Effector memory CD8-positive, alpha-beta T cell (primary cell): ENCODE data around the gene PRKN.

ENCODE experiments used
- ATAC-seq: fragments of 150-1000 bp; cut with Tn5 transposase; replicated peaks from 2 replicates; pipeline ENCODE4 v1.10.0; 2021; ENCODE audit warnings: mild to moderate bottlenecking, moderate library complexity
- DNase-seq, 3 experiments: peaks; one replicate each; pipeline ENCODE4 v3.0.0; 2021
- H3K27ac Mint-ChIP-seq, 2 donors: one replicate each; pipeline ENCODE4 v1.8.0; 2022; ENCODE audit warnings: mild to moderate bottlenecking in 2 of 2, mixed read lengths in 2 of 2, moderate library complexity in 2 of 2
- H3K27me3 Mint-ChIP-seq, 2 donors: one replicate each; pipeline ENCODE4 v1.8.0; 2022; ENCODE audit warnings: mixed read lengths in 2 of 2
- H3K36me3 Mint-ChIP-seq: one replicate; pipeline ENCODE4 v1.8.0; 2022; ENCODE audit warnings: mild to moderate bottlenecking, moderate library complexity, mixed read lengths; ENCODE audit not compliant: insufficient read depth
- H3K4me1 Mint-ChIP-seq, 2 donors: one replicate each; pipeline ENCODE4 v1.8.0; 2022; ENCODE audit warnings: low read depth in 2 of 2, mixed read lengths in 2 of 2
- H3K4me3 Mint-ChIP-seq, 2 donors: one replicate each; pipeline ENCODE4 v1.8.0; 2022; ENCODE audit warnings: mild to moderate bottlenecking in 2 of 2, mixed read lengths in 2 of 2, moderate library complexity in 2 of 2
- H3K9me3 Mint-ChIP-seq, 2 donors: one replicate each; pipeline ENCODE4 v1.8.0; 2022; ENCODE audit warnings: mixed read lengths in 2 of 2

The PRKN gene

DNA sequence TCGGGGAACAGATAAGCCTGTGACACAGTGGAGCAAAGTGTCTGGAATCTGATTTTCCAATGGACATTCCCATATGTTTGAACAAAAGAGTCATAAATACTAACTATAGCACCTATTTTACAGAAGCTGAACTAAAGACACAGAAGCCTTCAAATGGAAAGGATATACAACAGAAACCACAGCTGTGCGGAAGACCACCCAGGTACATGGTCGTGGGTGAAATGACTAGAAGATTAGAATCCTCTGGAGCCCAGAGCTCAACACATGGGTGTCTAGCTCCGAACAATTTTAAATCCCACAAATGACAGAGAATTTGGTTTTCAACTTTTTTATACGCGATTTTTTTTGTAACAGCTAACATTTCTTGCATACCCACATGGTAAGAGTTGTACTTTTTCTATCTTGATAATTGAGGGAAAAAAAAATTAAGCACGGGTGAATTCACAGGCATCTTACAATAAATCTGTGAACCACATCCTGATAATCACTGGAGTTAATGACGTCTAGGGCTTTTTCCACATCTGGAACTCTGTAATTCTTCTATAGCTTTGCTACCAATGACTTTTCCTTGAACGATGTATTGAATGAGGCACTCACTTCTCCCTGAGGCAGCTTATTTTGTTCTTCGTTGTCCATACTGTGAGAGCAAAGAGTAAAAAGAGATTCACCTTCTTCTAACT lies 1182.6 kb downstream of the PRKN start:
- Mint-ChIP-seq H3K27ac (no peak overlapping the region), H3K9me3 (no peaks in the 10 kb centered on the region), H3K4me3 (no peak overlapping the region), H3K27me3 (no peaks in the 10 kb centered on the region), H3K36me3 (no peaks in the 10 kb centered on the region), H3K4me1 (peaks cover 0 to 4% of the 10 kb centered on the region in 2 donors)
- ATAC-seq (no peak), DNase-seq (no peak)

GRCh38 chr6:161543684-161544309 lies 1183.8 kb downstream of the PRKN start:
- DNase-seq: no peak
- Mint-ChIP-seq H3K9me3 (no peaks in the 10 kb centered on the region), H3K27ac (no peak overlapping the region), H3K4me1 (peaks cover 0 to 4% of the 10 kb centered on the region in 2 donors), H3K36me3 (no peaks in the 10 kb centered on the region), H3K4me3 (no peak overlapping the region), H3K27me3 (no peaks in the 10 kb centered on the region)
- no peak for ATAC-seq

DNA sequence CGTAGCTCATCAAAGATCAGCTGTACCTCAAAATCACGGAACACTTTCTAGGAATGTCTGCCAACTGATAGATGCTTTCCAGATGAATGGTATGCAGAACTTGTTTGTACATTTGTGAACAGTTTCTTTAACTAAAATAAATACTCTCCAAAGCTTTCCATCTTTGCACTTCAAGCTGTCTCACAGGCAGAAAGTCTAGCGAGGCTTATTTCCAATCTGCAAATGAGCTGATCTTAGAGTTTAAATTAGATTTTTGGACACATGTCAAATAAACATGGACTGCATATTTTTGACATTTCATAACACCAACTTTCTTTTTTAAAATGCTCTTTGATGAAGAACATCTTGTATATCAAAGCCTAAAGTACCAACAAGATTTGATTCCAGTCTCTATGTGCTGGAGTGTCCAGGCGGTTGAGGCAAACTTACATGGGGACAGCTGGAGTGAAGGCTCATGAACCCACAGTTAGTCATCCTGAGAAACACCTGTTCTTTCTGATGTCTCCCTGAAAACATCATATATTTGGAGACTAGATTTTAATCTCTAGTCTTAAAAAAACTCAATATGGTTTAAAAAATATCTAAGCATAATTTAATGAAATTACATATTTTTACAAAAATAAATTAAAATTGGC lies 1185.1 kb downstream of the PRKN start:
- DNase-seq (no peak), ATAC-seq (no peak)
- Mint-ChIP-seq H3K27me3 (no peaks in the 10 kb centered on the region), H3K36me3 (peaks cover under 1% of the 10 kb centered on the region), H3K4me1 (peaks cover 0 to 4% of the 10 kb centered on the region in 2 donors), H3K27ac (no peak overlapping the region), H3K4me3 (no peak overlapping the region), H3K9me3 (no peaks in the 10 kb centered on the region)

DNA sequence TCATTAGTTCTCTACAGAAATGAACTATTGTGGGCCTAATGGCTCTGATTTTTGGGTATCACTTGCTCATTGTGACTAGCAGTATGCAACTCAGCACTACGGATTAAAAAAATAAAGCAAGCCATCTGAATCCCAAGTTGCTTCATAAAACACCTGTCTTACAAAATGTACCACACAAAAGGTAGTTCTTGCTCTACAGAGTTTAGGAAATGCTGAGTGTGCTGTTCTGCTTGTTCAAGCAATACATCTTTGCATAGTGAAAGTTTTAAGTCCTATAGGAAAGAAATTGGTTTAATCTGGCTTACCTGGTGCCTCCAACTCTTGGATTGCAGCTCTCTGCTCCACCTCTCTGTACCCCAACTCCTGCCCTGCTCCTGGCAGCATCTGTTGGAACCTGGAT lies 1187.0 kb downstream of the PRKN start:
- no peak overlapping the region for H3K4me3 Mint-ChIP-seq
- no peak overlapping the region for H3K27ac Mint-ChIP-seq
- H3K27me3 Mint-ChIP-seq: no peaks in the 10 kb centered on the region
- H3K9me3 Mint-ChIP-seq: no peaks in the 10 kb centered on the region
- no peak for DNase-seq
- ATAC-seq: no peak
- H3K4me1 Mint-ChIP-seq: peaks cover 0 to 4% of the 10 kb centered on the region in 2 donors
- H3K36me3 Mint-ChIP-seq: peaks cover 3% of the 10 kb centered on the region

- Mint-ChIP-seq H3K27ac (no peak overlapping the region), H3K4me1 (no peaks in the 10 kb centered on the region), H3K27me3 (no peaks in the 10 kb centered on the region), H3K9me3 (no peaks in the 10 kb centered on the region), H3K4me3 (no peak overlapping the region), H3K36me3 (peaks cover 3% of the 10 kb centered on the region)
- no peak for DNase-seq
- ATAC-seq: no peak
Observed at GRCh38 chr6:161536224-161536630, 1191.3 kb downstream of the PRKN start.

DNA sequence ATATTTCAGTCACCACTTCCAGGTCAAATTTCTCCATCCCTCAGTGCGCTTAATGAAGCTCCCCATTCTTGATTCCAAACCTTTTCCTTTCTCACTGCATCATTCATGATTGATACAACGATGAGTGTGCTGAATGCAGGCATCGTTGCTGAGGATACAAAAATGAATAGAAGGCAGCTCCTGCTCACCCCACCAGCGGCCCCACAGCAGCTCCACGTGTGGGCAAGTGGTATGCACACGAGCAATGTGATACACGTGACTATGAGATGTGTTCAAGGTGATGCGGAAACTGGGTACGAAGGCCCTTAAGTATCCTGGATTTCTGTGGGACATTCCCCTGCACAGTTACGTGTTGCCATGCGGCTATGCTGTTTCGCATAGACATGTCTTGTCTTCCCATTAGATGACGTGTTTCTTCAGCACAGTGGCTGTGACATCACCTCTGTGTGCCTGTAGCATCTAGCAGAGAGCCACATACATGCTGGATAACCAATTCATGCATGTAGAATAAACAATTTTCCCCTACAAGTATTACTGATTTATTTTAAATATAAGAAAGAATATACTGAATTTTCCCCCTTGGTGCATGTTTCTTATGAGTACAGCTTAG lies 1193.2 kb downstream of the PRKN start:
- H3K9me3 Mint-ChIP-seq: no peaks in the 10 kb centered on the region
- peaks cover 3% of the 10 kb centered on the region for H3K36me3 Mint-ChIP-seq
- no peak overlapping the region for H3K4me3 Mint-ChIP-seq
- H3K27me3 Mint-ChIP-seq: no peaks in the 10 kb centered on the region
- ATAC-seq: no peak
- no peak for DNase-seq
- no peak overlapping the region for H3K27ac Mint-ChIP-seq
- no peaks in the 10 kb centered on the region for H3K4me1 Mint-ChIP-seq

- no peaks in the 10 kb centered on the region for H3K27me3 Mint-ChIP-seq
- H3K9me3 Mint-ChIP-seq: no peaks in the 10 kb centered on the region
- ATAC-seq (no peak), DNase-seq (no peak)
- no peak overlapping the region for H3K4me3 Mint-ChIP-seq
- no peak overlapping the region for H3K27ac Mint-ChIP-seq
- no peaks in the 10 kb centered on the region for H3K4me1 Mint-ChIP-seq
- peaks cover 3% of the 10 kb centered on the region for H3K36me3 Mint-ChIP-seq
Observed at GRCh38 chr6:161533266-161533665, 1194.3 kb downstream of the PRKN start.

DNA sequence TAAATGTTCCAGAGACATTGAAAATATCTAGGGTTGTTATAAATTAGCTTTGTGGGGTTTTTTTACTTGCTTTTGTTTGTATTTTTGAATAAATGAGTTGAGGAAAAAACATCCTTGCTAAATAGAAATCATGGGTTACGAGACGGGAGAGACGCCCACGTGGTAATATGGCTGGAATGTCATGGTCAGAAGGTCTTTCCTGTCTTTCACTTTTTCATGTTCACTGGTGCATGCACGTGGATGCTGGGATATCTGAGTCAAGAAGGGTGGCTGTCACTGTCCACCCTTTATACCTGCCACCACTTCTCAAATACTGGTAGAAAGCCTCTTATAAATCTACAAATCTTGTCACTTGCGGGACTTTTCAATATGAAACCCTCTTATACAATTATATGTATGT lies 1195.0 kb downstream of the PRKN start:
- H3K27ac Mint-ChIP-seq: no peak overlapping the region
- DNase-seq (no peak), ATAC-seq (no peak)
- H3K9me3 Mint-ChIP-seq: no peaks in the 10 kb centered on the region
- no peak overlapping the region for H3K4me3 Mint-ChIP-seq
- no peaks in the 10 kb centered on the region for H3K4me1 Mint-ChIP-seq
- no peaks in the 10 kb centered on the region for H3K27me3 Mint-ChIP-seq
- peaks cover 3% of the 10 kb centered on the region for H3K36me3 Mint-ChIP-seq

DNA sequence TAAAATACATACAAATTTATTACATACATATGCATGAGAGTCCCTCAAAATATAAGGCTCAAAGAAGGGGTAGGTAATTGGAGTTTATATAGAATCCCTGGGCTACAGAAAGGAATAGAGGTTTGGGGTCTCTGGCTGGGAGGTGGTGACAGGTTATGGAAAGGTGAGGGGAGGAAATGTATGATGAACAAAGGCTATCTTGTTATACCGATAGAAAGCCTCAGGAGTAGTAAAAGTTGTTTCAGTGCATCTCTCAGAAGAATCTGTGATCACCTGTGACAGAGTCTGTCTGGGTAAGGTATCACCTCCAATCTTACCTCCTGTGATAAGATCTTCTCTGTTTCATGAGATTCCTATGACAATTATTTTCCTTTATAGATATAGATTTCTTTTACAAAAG lies 1200.8 kb downstream of the PRKN start:
- ATAC-seq (no peak), DNase-seq (no peak)
- H3K36me3 Mint-ChIP-seq: no peaks in the 10 kb centered on the region
- no peaks in the 10 kb centered on the region for H3K4me1 Mint-ChIP-seq
- H3K27ac Mint-ChIP-seq: no peak overlapping the region
- H3K4me3 Mint-ChIP-seq: no peak overlapping the region
- H3K27me3 Mint-ChIP-seq: peaks cover 0 to 7% of the 10 kb centered on the region in 2 donors
- H3K9me3 Mint-ChIP-seq: no peaks in the 10 kb centered on the region

DNA sequence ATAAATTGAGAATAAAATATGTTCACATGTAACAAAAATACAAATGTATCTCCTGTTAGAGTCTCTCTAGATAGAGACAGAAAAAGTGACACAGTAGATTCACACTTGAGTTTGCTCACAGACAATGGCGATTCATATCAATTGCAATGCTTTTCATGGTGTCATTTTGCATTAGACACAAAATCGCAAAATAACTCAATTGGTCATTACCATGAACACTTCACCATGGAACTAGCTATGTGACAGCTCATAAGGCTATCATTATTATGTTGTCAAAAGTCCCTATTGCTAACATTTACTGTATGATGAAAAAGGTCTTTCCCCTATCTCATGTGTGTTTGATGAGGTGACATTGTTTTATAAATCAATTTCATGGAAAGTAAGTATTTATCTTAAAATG lies 1204.2 kb downstream of the PRKN start:
- Mint-ChIP-seq H3K27me3 (peaks cover 0 to 12% of the 10 kb centered on the region in 2 donors), H3K9me3 (peaks cover 0 to 1% of the 10 kb centered on the region in 2 donors), H3K4me1 (no peaks in the 10 kb centered on the region), H3K36me3 (peaks cover 3% of the 10 kb centered on the region), H3K4me3 (no peak overlapping the region), H3K27ac (no peak overlapping the region)
- ATAC-seq (no peak), DNase-seq (no peak)

GRCh38 chr6:161522276-161522675 lies 1205.3 kb downstream of the PRKN start:
- Mint-ChIP-seq H3K27ac (no peak overlapping the region), H3K27me3 (peaks cover 0 to 12% of the 10 kb centered on the region in 2 donors), H3K36me3 (peaks cover 3% of the 10 kb centered on the region), H3K4me1 (no peaks in the 10 kb centered on the region), H3K4me3 (no peak overlapping the region), H3K9me3 (peaks cover 0 to 1% of the 10 kb centered on the region in 2 donors)
- DNase-seq (no peak), ATAC-seq (no peak)

- Mint-ChIP-seq H3K27ac (no peak overlapping the region), H3K9me3 (no peaks in the 10 kb centered on the region), H3K36me3 (no peaks in the 10 kb centered on the region), H3K27me3 (peaks cover 19 to 21% of the 10 kb centered on the region in 2 donors), H3K4me3 (no peak overlapping the region), H3K4me1 (no peaks in the 10 kb centered on the region)
- ATAC-seq (no peak), DNase-seq (no peak)
Observed at GRCh38 chr6:161511447-161512095, 1216.0 kb downstream of the PRKN start.

- no peak for DNase-seq
Observed at GRCh38 chr6:161508341-161508740, 1219.2 kb downstream of the PRKN start.

More at GRCh38 chr6:161508341-161508740, 1219.2 kb downstream of the PRKN start:
- no peak overlapping the region for H3K27ac Mint-ChIP-seq
- H3K9me3 Mint-ChIP-seq: peaks cover 0 to 2% of the 10 kb centered on the region in 2 donors
- ATAC-seq: no peak
- H3K27me3 Mint-ChIP-seq: peaks cover 10 to 22% of the 10 kb centered on the region in 2 donors
- H3K36me3 Mint-ChIP-seq: no peaks in the 10 kb centered on the region
- H3K4me1 Mint-ChIP-seq: no peaks in the 10 kb centered on the region
- no peak overlapping the region for H3K4me3 Mint-ChIP-seq
